ENCODE measurements around the gene MAPK6.

- no peak for TF ChIP-seq EZH2 (IDR thresholded peaks at IDR 0.05; ENCODE audit: insufficient read depth, low read length)
- no peak for TF ChIP-seq CTCF (IDR thresholded peaks at IDR 0.05; ENCODE audit: insufficient read depth, low read depth, low read length)
Observed at GRCh38 chr15:52113708-52114107, 94.7 kb downstream of the MAPK6 start.
